ENCODE data around the gene OR8B3.
"Not testable (repeated sequence)": the region's sequence is repeated elsewhere in the genome, so short reads cannot be mapped to it uniquely, and the experiment has no call there.

Gene OR8B3

DNA sequence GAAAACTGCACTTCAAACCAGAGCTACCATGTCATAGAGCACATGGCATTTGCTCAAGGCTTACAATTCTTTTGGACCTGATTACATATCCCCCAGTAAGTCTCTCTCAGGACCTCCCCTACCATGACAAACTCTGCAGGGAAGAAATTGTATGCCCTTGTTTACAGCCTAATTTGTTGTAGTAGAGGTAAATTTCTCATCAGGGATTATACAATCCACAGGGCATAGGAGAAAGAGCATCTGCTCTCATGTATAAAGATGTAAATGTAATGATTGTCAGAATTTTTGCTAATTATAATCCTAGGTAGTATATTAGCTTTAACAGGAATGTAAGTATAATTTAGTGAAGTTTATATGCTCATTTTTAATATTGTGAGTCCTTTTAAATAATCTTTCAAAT, at the start of gene OR8B3:
Gene OR8B3, minus strand, starts transcription at position 101 of the 400 bp plus-strand sequence. CDS start 1,673 bp downstream, outside the sequence.
- no peak for DNase-seq (ENCODE audit: low spot score)

- no peak for DNase-seq (ENCODE audit: low spot score)
These were observed 48.1 kb upstream of the OR8B3 start for GRCh38 chr11:124446916-124447315.

DNA sequence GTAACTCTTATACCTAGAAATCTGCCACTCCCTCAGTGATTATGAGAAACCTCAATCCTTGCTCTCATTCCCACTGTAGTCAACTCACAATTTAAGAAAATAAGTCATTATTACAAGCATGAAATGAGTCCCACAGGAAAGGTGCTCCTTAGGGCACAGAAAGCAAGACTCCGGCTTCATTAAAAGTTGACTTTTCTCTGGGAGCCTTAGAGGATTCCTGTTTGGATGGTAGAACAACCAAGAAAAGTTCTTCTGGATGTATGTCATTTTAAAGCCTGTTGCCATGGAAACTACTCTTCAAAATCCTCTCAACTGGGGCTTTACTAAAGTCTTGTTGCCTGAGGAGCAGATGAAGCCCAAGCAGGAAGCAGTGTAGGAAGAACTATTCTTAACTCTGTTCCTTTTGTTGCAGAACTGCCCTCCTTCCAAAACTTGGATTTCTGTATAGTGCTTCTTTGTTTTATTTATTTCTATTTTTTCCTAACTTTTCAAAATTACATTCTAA, 46.9 kb upstream of the OR8B3 start, which contains the start of gene OR8B8:
Gene OR8B8, minus strand, starts transcription at position 51 of the 505 bp plus-strand sequence. CDS start 4,611 bp downstream, outside the sequence.
- DNase-seq (ENCODE audit: low spot score), result no peak

- no peak for DNase-seq (ENCODE audit: low spot score)
These were observed 44.0 kb upstream of the OR8B3 start for GRCh38 chr11:124442847-124443246.

- no peak for DNase-seq (ENCODE audit: low spot score)
These were observed 43.6 kb upstream of the OR8B3 start for GRCh38 chr11:124442442-124442841.

- no peak for DNase-seq (ENCODE audit: low spot score)
These were observed 42.7 kb upstream of the OR8B3 start for GRCh38 chr11:124441519-124441918.

DNA sequence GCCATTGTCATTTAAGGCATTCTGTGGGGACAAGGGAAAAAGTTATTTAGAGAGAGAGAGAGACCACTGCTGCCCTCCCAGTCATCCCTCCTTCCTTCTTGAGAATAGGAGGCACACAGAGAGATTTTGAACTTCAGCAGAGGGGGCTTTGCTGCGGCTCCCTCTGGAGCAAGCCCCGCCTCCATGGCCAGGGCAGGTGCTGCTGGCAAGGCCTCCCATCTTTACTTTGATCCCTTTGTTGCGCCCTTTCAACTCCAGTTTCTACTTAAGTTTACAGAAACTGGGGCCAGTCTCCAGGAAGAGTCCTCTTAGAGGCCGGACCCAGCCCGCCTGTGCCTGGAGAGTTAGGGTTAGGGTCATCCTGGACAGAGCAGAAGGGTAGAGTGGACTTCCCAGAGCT, 42.3 kb upstream of the OR8B3 start:
- DNase-seq (ENCODE audit: low spot score), result no peak

DNA sequence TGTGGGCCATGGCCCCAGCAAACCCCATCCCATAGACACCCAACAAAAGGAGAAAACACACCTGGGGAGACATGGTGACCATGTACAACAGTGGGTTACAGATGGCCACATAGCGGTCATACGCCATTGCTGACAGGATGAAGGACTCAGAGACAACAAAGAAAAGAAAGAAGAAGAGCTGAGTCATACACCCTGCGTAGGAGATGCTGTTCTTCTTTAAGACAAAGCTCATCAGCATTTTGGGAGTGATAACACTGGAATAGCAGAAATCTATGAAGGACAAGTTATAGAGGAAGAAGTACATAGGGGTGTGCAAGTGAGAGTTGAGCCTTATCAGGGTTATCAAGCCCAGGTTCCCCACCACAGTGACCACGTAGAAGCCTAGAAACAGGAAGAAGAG, 41.8 kb upstream of the OR8B3 start:
- DNase-seq (ENCODE audit: low spot score), result no peak

GRCh38 chr11:124434699-124435098, 35.9 kb upstream of the OR8B3 start:
- DNase-seq (ENCODE audit: low spot score), result no peak

- DNase-seq (ENCODE audit: low spot score), result no peak
These were observed 30.8 kb upstream of the OR8B3 start for GRCh38 chr11:124429599-124429998.

GRCh38 chr11:124424384-124424921, 25.6 kb upstream of the OR8B3 start, which contains the start of gene OR8B4:
TSS of gene OR8B4 (minus strand) at chr11:124424871. CDS start at chr11:124424871, 0 bp downstream.
- DNase-seq (ENCODE audit: low spot score), result no peak

- DNase-seq (ENCODE audit: low spot score), result no peak
These were observed 22.2 kb upstream of the OR8B3 start for GRCh38 chr11:124421043-124421442.

DNA sequence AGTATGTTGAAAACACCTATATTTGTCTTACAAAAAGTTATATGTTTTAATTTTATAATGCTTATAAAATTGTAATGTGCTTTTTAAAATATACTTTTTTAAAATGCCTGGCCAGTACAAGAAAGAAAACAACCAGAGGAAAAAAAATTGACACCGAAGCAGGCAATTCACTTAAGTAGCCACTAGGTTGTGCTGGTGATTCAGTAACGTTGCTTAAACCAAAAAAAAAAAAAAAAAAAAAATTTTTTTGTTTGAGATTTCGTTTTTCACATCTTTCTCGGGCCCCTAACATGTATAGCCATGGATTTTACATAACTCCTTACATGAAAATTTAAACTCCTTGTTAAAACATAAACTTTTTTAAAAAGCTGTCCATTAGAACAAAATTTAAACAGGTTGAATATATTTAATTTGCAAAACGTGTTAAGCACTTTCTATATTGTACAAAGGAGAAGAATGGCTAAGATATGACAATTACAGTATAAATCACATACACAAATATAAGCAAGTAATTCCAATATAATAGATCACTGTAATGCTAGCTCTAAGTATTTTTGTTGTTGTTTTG, 16.6 kb upstream of the OR8B3 start:
- DNase-seq (ENCODE audit: low spot score), result no peak

DNA sequence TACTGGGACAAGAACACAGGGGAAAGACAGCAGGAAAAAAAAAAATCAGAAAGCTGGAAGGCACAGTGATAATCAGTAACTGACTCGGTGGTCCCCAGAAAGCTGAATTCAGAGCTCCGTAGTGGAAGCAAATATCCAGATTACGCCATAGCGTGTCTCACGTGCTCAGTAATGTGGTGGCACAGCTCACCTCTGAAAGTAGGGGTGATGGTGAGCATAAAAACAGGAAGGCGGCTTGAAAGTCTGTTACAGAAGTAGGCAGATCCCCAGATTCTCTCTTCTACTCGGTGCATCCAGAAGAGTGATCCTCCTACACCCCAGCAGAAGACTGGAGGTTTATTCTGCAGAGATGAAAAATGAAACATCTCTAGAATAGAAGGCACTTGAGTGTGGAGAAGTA, 11.1 kb upstream of the OR8B3 start:
- no peak for DNase-seq (ENCODE audit: low spot score)

DNA sequence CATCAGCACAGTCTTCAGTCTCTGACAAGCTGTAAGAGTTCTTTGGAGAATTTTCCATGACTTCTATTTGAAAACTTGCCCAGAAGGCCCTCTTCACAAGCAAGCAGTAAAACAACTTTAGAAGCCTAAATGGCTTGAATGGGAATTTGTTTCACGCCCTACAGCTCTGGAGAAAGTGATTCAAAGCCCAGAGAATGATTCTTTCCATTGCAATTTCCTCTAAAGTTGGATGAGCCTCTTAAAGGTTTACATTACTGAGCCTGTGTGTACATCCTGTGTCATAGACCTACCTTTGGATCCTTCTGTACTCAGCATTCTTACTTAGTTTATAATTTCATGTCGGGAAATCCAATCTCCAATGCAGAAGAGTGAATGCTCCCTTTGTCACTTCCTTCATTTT, 6.8 kb upstream of the OR8B3 start:
- DNase-seq (ENCODE audit: low spot score), result no peak

GRCh38 chr11:124403186-124403585, 4.4 kb upstream of the OR8B3 start:
- DNase-seq (ENCODE audit: low spot score), result not testable (repeated sequence)

GRCh38 chr11:124402326-124402922, 3.6 kb upstream of the OR8B3 start:
- DNase-seq (ENCODE audit: low spot score), result peak; percentile 60

GRCh38 chr11:124396847-124397246, 2.0 kb downstream of the OR8B3 start:
- DNase-seq (ENCODE audit: low spot score), result not testable (repeated sequence)

GRCh38 chr11:124394408-124394807, 4.4 kb downstream of the OR8B3 start:
- no peak for DNase-seq (ENCODE audit: low spot score)

GRCh38 chr11:124384399-124384798, 14.4 kb downstream of the OR8B3 start, which contains the start of gene OR8B2:
TSS of gene OR8B2 (minus strand) at chr11:124384499. CDS start at chr11:124383343, 1,156 bp downstream.
- no peak for DNase-seq (ENCODE audit: low spot score)

- DNase-seq (ENCODE audit: low spot score), result not testable (repeated sequence)
These were observed 16.0 kb downstream of the OR8B3 start for GRCh38 chr11:124382857-124383256.

- DNase-seq (ENCODE audit: low spot score), result no peak
These were observed 18.2 kb downstream of the OR8B3 start for GRCh38 chr11:124380585-124380984.

- no peak for DNase-seq (ENCODE audit: low spot score)
These were observed 22.5 kb downstream of the OR8B3 start for GRCh38 chr11:124376280-124376679.
